Common myeloid progenitor, CD34-positive (primary cell): ENCODE measurements around the gene RAPGEF6.

ENCODE experiments used
- CTCF ChIA-PET: fragments of 350-600 bp; sonication (Branson Sonifier 250); formaldehyde crosslinking; loops from one replicate; lab custom pipeline; 2021; ENCODE audit warnings: antibody characterized with exemption; lab: Charles Lee
- POLR2A ChIA-PET: fragments of 350-600 bp; sonication (Branson Sonifier 250); formaldehyde crosslinking; loops from one replicate; lab custom pipeline; 2021; ENCODE audit warnings: antibody characterized with exemption; lab: Charles Lee
- DNase-seq, 3 donors: peaks; one replicate each; pipeline versions ENCODE4 v3.0.0 to v3.0.0-alpha.2; 2013
- H3K27ac ChIP-seq, 2 experiments: 1 replicate in 1 of 2; 2 replicates in 1 of 2; pipeline ENCODE4 v1.7.0; 2013; ENCODE audit warnings: inconsistent platforms in 2 of 2, low read length in 2 of 2, mild to moderate bottlenecking in 2 of 2, low read depth in 1 of 2, moderate library complexity in 1 of 2; ENCODE audit not compliant: severe bottlenecking in 2 of 2, insufficient read depth in 1 of 2, poor library complexity in 1 of 2
- H3K27me3 ChIP-seq, 5 experiments: replicated peaks in 2 of 5; 1 replicate in 3 of 5; 2 replicates in 2 of 5; pipeline versions ENCODE4 v1.6.1 to v1.7.0; 2013; ENCODE audit warnings: low read length in 4 of 5, mild to moderate bottlenecking in 2 of 5, moderate library complexity in 2 of 5, inconsistent platforms in 1 of 5; ENCODE audit not compliant: insufficient read depth in 5 of 5, control insufficient read depth in 4 of 5
- H3K36me3 ChIP-seq, 4 experiments: 1 replicate in 2 of 4; 2 replicates in 2 of 4; pipeline versions ENCODE4 v1.6.1 to v1.7.0; 2013; ENCODE audit warnings: low read length in 3 of 4, control low read depth in 1 of 4, mild to moderate bottlenecking in 1 of 4; ENCODE audit not compliant: control insufficient read depth in 4 of 4, insufficient read depth in 4 of 4
- H3K4me1 ChIP-seq, 4 experiments: 1 replicate in 3 of 4; 2 replicates in 1 of 4; pipeline versions ENCODE4 v1.6.1 to v1.7.1; 2013; ENCODE audit warnings: low read length in 3 of 4, mild to moderate bottlenecking in 3 of 4, control low read depth in 1 of 4, inconsistent platforms in 1 of 4, moderate library complexity in 1 of 4; ENCODE audit not compliant: control insufficient read depth in 4 of 4, insufficient read depth in 4 of 4; ENCODE audit errors: control extremely low read depth in 1 of 4
- H3K4me3 ChIP-seq, 7 experiments: 1 replicate in 4 of 7; 2 replicates in 3 of 7; pipeline versions ENCODE4 v1.5.1 to v1.7.0; 2013; ENCODE audit warnings: mild to moderate bottlenecking in 7 of 7, low read length in 6 of 7, moderate library complexity in 6 of 7, inconsistent platforms in 2 of 7, low read depth in 2 of 7, control low read depth in 1 of 7; ENCODE audit not compliant: insufficient read depth in 4 of 7, control insufficient read depth in 1 of 7; ENCODE audit errors: extremely low read depth in 1 of 7
- H3K9me3 ChIP-seq, 5 experiments: 1 replicate in 4 of 5; 2 replicates in 1 of 5; pipeline versions ENCODE4 v1.6.1 to v1.7.1; 2013; ENCODE audit warnings: low read length in 4 of 5, mild to moderate bottlenecking in 2 of 5, inconsistent platforms in 1 of 5, low read depth in 1 of 5, moderate library complexity in 1 of 5; ENCODE audit not compliant: control insufficient read depth in 4 of 5, insufficient read depth in 2 of 5; ENCODE audit errors: control extremely low read depth in 1 of 5
- WGBS: methylation state at CpG from one replicate; pipeline ENCODE4 v1.1.5; 2013; ENCODE audit not compliant: insufficient coverage; 5-methylcytosine and 5-hydroxymethylcytosine counted together

RAPGEF6 gene

DNA sequence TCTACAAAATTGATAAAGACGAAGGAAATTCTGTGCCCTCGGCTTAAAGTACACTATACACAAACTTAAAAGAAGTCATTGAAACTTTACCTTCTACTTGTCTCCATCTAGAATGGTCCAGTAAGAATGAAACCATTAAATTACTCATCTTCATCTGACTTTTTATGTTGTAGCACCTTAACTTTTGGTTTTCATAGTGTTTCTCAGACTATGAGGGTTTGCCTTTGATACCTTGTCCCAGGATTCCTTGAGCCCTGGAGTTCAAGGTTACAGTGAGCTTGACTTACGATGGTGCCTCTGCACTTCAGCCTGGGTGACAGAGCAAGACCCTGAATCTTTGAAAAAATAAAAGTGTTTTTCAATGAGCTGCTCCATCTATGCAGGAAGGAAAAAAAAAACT is 239.0 kb downstream of the RAPGEF6 start:
- Histone ChIP-seq H3K27ac (no peak overlapping the region), H3K27me3 (no peaks in the 10 kb centered on the region), H3K9me3 (no peaks in the 10 kb centered on the region), H3K36me3 (peaks cover 30 to 74% (median 51%) of the 10 kb centered on the region in 4 experiments), H3K4me3 (no peak overlapping the region), H3K4me1 (peaks cover 0 to 9% (median 2%) of the 10 kb centered on the region in 4 experiments)
- 97% methylated on average over 3 of the region's 3 CpGs for WGBS
- no peak for DNase-seq
- ChIA-PET CTCF (interaction anchor here (0.9 to 5.0 kb wide), 3 partner anchors 8 to 14 kb away, joined by 3 to 24 read pairs (median 5); no protein-coding TSS in a partner anchor), POLR2A (no interaction called here)

- DNase-seq = peak in 2 of 3 donors; percentile 70
- WGBS = no CpG with 5 or more reads among the region's 4 CpGs
- H3K4me1 ChIP-seq = peaks cover 4 to 18% (median 7%) of the 10 kb centered on the region in 4 experiments
- ChIA-PET CTCF (interaction anchor here (0.6 to 5.0 kb wide), 4 partner anchors 10 to 247 kb away, joined by 3 to 24 read pairs (median 3); no protein-coding TSS in a partner anchor), POLR2A (no interaction called here)
- H3K9me3 ChIP-seq = no peaks in the 10 kb centered on the region
- peak overlapping the region in 1 of 2 experiments; percentile 46 for H3K27ac ChIP-seq
- peaks cover 25 to 80% (median 49%) of the 10 kb centered on the region in 4 experiments for H3K36me3 ChIP-seq
- no peaks in the 10 kb centered on the region for H3K27me3 ChIP-seq
- H3K4me3 ChIP-seq = no peak overlapping the region
Measured at GRCh38 chr5:131394128-131394527, 240.9 kb downstream of the RAPGEF6 start.

GRCh38 chr5:131393498-131393968 is 241.5 kb downstream of the RAPGEF6 start:
- Histone ChIP-seq H3K9me3 (no peaks in the 10 kb centered on the region), H3K36me3 (peaks cover 20 to 79% (median 49%) of the 10 kb centered on the region in 4 experiments), H3K4me3 (no peak overlapping the region), H3K27me3 (no peaks in the 10 kb centered on the region), H3K4me1 (peaks cover 4 to 23% (median 7%) of the 10 kb centered on the region in 4 experiments), H3K27ac (peak overlapping the region in 1 of 2 experiments; percentile 46)
- no peak for DNase-seq
- ChIA-PET POLR2A (no interaction called here), CTCF (interaction anchor here (1.4 to 5.0 kb wide), 3 partner anchors 9 to 20 kb away, joined by 3 to 24 read pairs (median 3); no protein-coding TSS in a partner anchor)
- 94% methylated on average over 3 of the region's 5 CpGs for WGBS

DNA sequence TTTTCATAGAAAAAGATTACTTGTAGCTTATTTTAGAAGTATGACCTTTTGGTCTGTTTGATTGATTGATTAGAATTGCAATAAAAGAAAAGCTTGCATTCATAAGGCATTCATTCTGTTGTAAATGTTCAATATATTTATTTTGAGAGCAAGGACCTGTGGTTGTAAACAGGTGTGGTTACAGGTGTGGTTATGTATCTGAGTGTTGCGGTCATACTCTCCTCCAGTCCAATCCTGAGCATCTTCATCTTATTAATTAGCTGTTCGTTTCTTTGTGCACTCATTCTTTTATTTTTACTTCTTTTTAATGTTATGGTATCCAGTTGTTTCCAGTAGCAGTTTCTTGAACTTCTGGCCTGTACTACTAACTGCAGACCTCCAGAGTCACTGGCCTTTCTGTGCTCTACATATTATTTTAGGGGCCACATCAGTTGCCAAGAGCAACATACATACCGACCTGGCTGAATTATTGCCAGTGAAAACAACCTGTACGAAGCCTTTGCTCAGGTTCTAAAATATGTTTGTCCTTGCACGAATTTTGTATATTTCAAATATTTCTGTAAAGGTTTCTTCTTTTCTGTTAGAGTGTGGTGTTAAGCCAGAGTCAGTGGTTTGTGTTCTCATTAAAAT is 242.4 kb downstream of the RAPGEF6 start:
- peaks cover 4 to 23% (median 7%) of the 10 kb centered on the region in 4 experiments for H3K4me1 ChIP-seq
- no peaks in the 10 kb centered on the region for H3K27me3 ChIP-seq
- ChIA-PET POLR2A (no interaction called here), CTCF (interaction anchor here (1.1 kb wide), 1 partner anchor 229 kb away, joined by 3 read pairs; no protein-coding TSS in a partner anchor)
- WGBS = 100% methylated on average over 2 of the region's 5 CpGs
- peaks cover 18 to 79% (median 47%) of the 10 kb centered on the region in 4 experiments for H3K36me3 ChIP-seq
- no peaks in the 10 kb centered on the region for H3K9me3 ChIP-seq
- no peak overlapping the region for H3K4me3 ChIP-seq
- H3K27ac ChIP-seq = no peak overlapping the region
- DNase-seq = no peak

- Histone ChIP-seq H3K36me3 (peaks cover 22 to 70% (median 46%) of the 10 kb centered on the region in 4 experiments), H3K27ac (peak overlapping the region in 1 of 2 experiments; percentile 37), H3K27me3 (no peaks in the 10 kb centered on the region)
Measured at GRCh38 chr5:131389869-131390265, 245.2 kb downstream of the RAPGEF6 start.

DNA sequence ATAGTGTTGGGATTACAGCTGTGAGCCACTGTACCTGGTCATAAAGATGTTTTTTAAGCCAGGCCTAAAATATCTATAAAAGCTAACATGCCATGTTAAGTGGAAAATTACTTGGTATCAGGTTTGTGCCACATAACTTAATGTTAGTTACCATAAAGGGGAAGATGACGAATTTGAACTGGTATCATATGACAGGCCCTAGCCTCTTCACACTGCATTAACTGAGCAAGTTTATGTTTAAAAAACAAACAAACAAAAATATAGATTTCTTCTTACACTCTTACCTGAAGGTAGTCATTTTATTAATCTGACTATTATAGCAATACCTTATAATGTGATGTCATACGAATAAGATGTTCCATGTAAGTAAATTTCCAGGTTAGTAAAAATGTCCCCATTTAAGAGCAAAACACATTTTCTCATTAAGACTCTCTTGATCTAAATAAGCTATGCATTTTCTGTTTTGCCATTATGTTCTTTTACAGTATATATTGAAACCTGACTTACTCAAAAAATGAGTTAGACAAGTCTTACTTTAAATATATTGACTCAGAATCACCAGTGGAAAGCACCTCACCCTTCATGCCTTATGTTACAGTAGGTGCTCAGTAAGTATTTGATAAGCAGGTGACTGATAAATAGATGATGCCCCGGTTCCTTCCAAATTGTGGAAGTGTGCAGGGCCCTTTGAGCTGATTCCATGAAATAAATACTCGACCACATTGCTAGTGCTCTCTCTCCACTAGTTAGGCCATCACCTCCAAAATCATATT is 245.7 kb downstream of the RAPGEF6 start:
- ChIA-PET POLR2A (no interaction called here), CTCF (interaction anchor here (1.2 to 1.4 kb wide), 2 partner anchors 33 to 174 kb away, joined by 3 read pairs; no protein-coding TSS in a partner anchor)
- H3K4me3 ChIP-seq = no peak overlapping the region
- peaks cover 4 to 21% (median 8%) of the 10 kb centered on the region in 4 experiments for H3K4me1 ChIP-seq
- H3K27ac ChIP-seq = peak overlapping the region in 1 of 2 experiments; percentile 37
- WGBS = 20% methylated on average over 1 of the region's 4 CpGs
- peaks cover 20 to 67% (median 44%) of the 10 kb centered on the region in 4 experiments for H3K36me3 ChIP-seq
- DNase-seq = no peak
- H3K27me3 ChIP-seq = no peaks in the 10 kb centered on the region
- no peaks in the 10 kb centered on the region for H3K9me3 ChIP-seq

More at GRCh38 chr5:131389869-131390265, 245.2 kb downstream of the RAPGEF6 start:
- DNase-seq = peak in 1 of 3 donors; percentile 45
- CTCF ChIA-PET = no interaction called here
- POLR2A ChIA-PET = no interaction called here
- no peaks in the 10 kb centered on the region for H3K9me3 ChIP-seq
- no peak overlapping the region for H3K4me3 ChIP-seq
- peaks cover 4 to 15% (median 5%) of the 10 kb centered on the region in 4 experiments for H3K4me1 ChIP-seq
- WGBS = no CpG with 5 or more reads among the region's 1 CpG
